HPDE6-E6E7 (cell line): ENCODE measurements around the gene GDPD5.
"Not testable (repeated sequence)": the region's sequence is repeated elsewhere in the genome, so short reads cannot be mapped to it uniquely, and the experiment has no call there.

ENCODE experiments used
- DNase-seq: peaks from one replicate; pipeline ENCODE4 v3.0.0; 2011; ENCODE audit warnings: missing footprints; ENCODE audit errors: extremely low spot score

GDPD5 gene

DNA sequence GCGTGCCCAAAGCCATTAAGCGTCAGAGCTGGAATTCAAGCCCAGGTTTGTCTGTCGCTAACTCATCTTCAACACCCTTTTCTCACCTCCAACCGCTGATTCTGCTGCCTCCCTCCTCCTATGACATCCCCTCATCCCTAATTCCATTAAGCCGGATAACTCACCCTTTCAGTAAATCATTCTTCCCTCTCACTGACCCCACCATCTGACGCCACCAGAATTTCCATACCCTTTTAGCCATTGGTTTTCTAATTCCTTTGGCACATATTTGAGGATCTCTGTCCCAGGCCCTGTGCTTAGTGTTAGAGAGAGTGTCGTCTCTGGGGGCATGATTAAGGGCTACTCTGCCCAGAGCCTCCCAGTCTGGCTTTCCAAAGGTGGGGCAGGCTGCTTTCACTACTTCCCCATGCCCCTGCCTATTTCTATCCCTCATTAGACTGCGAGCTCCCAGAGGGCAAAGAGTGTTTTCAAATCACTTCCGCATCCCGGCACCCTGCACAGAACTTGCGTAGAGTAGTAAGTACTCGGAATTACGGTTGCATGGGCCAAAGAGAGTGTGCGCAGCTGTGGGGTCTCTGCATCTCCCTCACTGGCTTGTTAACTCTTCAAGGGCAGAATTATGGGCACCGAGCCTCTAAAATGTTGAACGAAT is 96.6 kb downstream of the GDPD5 start:
- DNase-seq, result no peak

DNA sequence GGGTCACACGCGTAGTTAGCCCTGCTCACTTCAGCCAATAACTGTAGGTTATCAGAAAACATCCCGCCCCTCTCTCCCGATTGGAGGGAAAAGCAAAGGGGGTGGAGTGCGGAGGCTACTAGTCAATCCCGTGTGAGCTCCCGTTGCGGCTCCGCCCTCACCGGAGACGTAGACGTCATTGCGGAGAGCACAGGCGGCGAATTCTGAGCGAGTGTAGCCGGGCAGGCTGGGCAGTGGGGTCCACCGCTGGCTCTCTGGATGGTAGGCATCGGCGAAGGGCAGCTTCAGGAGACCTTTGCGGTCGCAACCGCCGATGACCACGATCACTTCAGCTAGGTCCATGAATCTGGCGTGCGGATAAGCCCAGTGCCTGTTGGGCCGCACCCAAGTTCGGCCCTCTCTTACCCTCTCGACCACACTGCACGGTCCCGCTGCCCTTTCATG is 97.4 kb downstream of the GDPD5 start:
- DNase-seq, result peak; percentile 100

DNA sequence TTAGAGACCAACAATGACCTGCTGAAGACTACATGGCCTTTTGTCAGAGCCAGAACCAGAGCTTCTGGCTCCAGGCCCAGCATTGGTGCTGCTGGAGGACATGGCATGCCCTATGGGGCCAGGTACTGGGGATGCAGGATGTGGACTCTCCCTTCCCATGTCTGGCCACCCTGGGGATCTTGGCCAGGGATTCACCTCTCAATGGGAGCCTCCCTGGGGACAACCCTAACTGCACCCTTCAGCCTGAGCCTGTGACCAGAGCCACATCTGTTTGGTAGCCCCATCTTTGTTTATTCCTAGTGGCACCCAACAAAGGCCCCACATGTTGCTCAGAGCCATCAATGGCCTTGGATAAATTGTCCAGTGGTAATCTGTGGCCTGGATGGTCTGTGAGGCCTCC is 98.6 kb downstream of the GDPD5 start:
- DNase-seq, result no peak

DNA sequence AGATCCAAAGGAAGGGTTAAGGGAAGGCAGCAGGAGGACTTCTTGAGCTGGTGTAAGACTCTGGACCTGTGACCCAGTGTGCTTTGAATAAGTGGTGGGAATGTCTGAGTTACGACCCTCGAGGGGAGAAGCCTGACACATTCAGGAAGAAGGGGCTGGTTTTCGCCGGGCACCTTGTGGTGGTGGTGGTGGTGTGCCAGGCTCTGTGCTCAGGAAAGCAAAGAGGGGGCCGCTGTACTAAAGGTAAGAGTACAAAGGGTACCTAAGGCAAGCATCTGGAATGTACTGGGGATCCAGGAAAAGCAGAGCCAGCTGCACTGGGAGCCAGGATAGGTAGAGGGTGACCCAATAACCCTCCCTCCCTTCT is 99.0 kb downstream of the GDPD5 start:
- no peak for DNase-seq

DNA sequence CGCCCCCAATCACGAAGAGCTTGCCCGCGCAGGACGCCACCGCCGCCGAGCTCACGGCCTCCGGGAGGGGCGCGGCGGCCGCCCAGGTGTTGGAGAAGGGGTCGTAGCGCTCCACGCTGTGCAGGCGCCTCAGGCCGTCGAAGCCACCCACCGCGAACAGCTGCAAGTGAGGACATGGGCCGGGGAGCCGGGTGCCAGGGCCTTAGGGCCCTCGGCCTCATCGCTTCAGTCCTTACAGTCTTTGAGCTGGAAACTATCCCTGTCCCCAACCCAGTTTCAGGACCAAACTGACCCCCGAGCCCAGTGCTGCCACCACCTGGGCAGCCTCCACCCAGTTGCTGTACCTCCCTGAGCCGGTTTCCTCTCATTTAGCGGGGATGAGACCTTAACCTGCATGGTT is 100.3 kb downstream of the GDPD5 start:
- DNase-seq, result no peak

DNA sequence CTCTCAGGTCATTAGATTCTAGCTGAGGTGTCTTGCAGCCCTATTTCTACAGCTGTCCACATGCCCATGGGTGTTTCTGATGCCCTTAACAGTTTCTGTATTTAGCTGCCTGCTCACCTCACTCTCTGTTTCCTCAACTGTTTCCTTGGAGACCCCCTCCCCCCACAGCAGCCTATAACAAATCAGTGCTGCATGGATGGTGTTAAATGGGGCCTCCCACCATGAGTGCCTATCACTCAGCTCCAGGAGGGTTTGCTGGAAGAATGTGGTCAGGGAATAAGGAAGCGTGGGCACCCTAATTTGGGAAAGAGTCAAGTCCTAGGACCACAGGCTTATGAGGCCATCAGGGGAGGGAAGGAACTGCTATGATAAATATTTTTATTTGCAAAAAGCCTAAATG is 101.3 kb downstream of the GDPD5 start:
- no peak for DNase-seq

DNA sequence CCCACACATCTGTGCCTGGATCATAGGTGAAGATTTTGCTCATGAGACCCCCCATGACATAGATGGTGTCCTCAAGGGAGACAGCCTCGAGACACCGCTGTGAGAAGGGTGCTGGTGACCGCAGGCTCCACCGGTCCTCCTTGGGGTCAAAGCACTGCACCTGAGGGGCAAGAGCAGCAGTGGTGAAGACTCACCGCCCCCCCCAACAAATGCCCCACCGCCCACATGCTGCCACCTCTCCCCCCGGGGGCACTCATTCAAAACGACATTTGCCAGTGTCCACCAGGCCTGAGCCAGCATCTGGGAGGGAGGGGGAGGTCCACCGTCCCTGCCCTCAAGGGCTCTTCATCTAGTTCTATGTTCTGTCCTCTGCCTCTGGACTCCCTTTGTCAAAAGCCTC is 102.0 kb downstream of the GDPD5 start:
- no peak for DNase-seq

DNA sequence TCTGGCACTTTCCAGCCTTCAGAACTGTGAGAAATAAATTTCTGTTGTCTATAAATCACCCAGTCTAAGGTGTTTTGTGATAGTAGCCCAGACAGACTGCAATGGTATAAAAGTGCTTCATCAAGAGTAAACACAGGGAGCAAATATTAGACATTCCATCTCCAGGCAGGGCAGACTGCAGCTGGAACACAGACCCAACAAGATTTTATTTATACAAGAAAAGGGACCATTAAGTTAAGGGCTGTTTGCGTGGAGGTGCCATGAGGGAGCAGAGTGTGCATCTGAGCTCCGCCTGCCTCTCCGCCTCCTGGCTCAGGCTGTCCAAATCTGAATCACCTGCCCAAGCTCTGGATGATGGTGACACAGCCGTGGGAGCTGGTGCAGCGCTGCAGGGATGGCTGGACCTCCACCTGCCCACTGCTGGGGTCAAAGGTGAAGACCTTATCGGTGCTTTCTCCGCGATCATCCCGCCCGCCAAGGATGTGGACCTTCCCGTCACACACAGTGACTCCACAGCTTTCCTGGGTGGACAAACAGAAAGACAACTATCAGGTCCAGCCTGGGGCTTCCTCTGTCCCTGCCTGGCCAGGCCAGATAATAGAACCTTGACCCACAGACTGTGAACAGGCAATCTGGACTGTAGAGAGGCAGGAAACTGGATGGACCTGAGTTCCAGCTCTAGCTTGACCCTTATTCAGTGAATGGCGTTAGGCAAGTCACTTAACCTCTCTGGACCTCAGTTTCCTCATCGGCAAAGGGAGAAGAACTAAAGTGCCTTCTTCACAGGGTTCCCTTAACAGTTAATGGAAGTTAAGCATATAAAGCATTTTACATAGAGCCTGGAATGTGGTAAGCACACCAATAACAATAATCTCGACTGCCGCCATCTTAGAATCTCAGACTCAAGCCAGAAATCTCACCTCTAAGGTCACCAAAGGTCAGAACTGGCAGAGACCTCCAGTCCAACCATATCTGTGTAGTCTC is 103.2 kb downstream of the GDPD5 start:
- no peak for DNase-seq

DNA sequence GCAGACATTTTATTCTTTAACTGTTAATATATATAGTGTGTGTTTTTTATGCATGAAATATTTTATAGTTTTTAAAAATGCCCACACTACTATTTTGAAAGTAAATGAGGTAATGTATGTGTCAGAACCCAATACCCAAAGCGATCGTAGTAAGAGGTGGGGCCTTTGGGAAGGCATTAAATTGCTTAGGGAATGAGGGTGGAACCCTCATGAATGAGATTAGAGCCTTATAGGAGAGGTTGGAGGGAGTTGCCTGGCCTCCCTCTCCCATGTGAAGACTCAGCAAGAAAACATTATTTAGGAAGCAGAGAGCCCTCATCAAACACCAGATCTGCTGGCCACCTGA is 103.9 kb downstream of the GDPD5 start:
- DNase-seq, result no peak

DNA sequence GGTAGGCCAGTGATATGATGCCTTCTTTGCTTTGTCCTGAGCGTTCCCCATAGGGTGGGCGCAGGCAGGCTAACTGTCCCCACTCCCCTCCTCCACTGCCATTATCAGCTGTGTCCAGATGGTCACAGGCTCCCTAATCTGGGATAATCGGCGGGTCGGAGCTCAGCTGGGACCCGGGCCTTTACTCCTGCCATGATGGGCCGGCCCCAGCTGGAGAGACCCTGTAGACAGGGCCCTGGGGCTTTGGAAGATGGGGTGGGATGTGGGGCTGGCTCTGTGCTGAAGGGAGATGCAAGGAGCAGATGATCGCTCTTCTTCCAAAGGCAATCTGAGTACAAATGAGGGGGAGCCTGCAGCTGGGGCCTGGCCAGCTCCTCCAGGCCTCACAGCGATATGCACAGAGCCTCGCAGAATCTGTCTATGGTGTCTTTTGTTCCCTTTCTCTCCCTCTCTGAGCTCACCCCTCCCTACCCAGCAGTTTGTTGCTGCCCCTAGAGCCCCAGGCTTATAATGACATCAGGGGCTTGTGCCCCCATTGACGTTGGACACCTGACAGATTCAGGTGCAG is 104.6 kb downstream of the GDPD5 start:
- no peak for DNase-seq

DNA sequence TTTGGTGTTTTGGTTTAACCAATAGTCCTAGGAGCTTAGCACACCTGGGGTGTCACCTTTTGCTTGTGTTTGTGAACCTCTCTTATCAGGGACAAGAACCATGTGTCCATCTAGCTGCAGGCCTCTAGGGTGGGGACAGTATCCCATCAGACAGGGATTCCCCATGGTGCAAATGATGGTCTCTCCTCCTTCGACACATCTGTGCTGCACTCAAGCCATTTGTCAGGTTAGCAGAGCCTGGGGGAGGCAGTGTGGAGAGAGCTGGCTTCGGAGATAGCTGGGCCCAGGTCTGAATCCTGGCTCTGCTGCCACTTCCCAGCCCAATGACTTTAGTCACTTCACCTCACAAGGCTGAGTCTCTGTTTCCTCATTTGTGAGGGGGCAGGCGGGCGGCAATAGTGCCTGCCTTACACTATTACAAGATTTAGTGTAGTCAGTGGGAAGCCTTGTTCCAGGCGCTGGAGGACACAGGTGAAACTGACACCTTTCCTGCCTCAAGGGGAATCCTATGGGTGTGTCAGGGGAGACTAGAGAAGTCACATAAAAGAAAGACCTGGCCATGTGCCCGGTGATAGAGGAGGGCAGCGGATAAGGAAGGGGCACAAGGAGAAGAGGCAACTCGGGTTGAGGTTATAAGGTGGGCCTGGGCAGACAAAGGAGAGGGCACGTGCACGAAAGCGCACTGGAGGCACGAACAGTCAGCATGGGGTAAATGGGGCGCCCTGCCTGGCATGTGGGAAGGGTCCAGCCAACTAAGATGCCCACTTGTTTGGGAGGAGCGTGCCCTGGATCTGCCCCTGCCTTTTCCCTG is 105.3 kb downstream of the GDPD5 start:
- DNase-seq, result no peak

DNA sequence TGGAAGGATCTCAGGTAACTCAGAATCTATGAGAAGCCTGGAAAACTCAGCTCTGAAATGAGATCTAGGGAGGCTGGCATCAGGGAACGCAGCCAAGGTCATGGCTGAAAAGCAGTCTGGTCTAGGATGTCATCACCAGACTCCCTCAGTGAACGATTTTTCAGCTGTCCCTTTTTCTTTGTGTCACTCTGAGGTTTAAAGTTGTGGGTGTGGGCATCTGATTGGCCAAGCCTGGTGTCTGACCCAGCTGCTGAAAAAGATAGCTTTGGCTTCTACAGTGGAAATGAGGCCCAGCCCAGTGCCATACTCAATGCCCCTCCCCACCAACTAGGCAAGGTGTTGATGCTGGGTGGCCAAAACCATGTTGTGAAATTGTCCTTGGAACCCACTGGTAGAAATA is 111.9 kb downstream of the GDPD5 start:
- DNase-seq, result no peak

DNA sequence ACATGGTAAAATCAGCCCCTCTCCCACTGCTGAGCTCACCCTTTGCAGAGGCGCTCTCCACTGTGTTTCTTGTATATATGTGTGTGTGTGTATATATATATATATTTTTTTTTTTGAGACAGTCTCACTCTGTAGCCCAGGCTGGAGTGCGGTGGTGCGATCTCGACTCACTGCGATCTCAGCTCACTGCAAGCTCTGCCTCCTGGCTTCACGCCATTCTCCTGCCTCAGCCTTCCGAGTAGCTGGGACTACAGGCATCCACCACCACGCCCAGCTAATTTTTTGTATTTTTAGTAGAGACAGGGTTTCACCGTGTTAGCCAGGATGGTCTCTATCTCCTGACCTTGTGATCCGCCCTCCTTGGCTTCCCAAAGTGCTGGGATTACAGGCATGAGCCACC is 112.6 kb downstream of the GDPD5 start:
- not testable (repeated sequence) for DNase-seq

DNA sequence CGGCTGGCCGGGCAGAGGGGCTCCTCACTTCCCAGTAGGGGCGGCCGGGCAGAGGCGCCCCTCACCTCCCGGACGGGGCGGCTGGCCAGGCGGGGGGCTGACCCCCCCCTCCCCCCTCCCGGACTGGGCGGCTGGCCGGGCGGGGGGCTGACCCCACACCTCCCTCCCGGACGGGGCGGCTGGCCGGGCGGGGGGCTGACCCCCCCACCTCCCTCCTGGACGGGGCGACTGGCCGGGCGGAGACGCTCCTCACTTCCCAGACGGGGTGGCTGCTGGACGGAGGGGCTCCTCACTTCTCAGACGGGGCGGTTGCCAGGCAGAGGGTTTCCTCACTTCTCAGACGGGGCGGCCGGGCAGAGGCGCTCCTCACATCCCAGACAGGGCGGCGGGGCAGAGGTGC is 115.8 kb downstream of the GDPD5 start:
- not testable (repeated sequence) for DNase-seq

DNA sequence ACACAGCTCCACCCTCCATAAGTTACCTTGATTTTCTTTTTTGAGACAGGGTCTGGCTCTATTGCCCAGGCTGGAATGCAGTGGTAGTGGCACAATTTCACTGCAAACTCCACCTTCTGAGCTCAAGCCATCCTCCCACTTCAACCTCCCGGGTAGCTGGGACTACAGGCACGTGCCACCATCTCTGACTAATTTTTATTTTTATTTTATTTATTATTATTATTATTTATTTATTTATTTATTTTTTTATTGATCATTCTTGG is 116.9 kb downstream of the GDPD5 start:
- no peak for DNase-seq

DNA sequence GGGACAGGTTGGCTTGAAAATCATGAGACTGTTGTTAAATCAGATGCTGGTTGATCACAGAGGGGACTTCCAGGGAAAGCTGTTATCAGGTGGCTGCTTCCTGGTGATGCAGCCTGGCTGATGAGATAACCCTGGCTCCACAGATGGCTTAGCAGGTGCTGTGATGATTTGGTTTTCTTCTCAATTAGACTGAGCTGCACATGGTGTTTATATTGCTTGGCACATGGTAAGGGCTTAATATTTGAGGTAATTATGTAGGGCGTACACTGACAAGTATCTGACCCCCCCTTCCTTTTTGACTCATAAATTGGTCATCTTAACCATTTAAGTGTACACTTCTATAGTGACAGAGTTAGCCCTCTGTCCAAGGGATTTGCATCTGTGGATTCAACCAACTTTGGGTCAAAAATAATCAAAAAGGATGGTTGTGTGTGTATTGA is 119.4 kb downstream of the GDPD5 start:
- no peak for DNase-seq

DNA sequence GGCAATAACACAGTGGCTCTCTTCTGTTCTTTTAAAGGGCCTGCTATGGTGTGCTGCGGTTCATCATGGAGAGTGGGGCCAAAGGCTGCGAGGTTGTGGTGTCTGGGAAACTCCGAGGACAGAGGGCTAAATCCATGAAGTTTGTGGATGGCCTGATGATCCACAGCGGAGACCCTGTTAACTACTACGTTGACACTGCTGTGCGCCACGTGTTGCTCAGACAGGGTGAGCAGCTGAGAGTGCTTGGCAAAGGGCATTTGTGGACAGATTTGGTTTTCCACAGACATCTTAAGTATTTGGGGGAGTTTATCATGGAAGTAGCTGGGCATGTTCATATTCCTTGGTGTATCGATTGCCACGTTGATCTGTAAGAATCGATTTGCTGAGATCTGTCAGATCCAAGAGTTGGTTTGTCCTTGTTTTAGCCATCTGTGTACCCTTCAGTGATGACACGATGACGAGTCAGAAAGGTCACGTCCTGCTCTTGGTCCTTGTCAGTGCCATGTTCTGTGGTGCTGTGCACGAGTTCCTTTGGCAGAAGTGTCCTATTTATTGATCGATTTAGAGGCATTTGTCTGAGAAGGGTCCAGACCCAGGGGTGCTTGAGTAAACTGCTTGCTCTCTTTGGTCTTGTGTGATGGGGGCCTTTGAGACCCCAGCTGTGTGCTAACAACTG is 121.6 kb downstream of the GDPD5 start:
- no peak for DNase-seq

DNA sequence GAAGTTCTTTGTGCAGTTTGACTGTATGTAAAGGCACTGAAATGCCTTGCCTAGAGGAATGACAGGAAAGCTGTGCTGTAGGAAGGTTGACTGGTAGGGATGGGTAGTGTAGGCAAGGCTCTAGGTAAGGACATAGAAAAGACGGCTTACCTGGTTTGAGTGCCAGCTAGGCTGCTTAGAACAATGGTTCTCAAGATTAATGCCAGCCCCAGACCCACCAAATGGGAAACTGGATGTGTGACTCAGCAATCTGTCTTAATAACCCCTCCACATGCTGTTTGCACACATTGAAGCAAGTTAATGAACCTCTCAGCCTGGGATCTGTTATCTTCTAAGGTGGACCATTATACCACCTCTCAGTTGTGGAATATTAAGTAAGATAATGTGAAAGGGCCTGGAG is 122.7 kb downstream of the GDPD5 start:
- DNase-seq, result no peak

DNA sequence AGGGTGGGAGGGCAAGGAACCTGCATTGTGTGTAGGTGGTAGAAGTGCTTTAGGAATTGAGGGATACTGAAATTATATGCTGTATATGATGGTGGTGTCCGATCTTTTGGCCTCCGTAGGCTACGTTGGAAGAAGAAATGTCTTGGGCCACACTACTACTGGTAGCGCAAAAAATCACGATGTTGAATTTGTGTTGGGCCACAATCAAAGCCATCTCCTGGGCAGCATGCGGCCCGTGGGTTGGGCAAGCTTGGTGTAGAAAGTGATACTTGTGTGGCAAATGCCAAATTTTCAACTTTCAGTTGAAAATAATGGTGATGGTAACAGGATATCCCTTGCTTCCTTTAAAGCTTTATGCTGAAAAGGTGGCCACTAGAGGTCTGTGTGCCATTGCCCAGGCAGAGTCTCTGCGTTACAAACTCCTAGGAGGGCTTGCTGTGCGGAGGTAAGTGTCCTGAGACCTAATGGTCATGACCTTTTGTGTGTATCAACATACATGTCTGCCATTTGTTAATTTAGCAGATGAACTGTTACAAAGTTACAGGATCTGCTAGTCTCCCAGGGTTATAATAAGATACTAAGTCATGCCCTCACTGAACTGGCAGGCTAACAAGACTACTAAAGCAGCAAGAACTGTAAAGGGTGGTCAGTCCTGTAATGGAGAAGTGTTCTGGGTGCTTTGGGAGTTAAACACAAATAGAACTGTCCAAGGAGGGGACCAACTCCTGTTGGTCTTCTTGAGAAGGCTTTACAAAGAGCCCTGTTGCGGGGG is 123.6 kb downstream of the GDPD5 start:
- no peak for DNase-seq

DNA sequence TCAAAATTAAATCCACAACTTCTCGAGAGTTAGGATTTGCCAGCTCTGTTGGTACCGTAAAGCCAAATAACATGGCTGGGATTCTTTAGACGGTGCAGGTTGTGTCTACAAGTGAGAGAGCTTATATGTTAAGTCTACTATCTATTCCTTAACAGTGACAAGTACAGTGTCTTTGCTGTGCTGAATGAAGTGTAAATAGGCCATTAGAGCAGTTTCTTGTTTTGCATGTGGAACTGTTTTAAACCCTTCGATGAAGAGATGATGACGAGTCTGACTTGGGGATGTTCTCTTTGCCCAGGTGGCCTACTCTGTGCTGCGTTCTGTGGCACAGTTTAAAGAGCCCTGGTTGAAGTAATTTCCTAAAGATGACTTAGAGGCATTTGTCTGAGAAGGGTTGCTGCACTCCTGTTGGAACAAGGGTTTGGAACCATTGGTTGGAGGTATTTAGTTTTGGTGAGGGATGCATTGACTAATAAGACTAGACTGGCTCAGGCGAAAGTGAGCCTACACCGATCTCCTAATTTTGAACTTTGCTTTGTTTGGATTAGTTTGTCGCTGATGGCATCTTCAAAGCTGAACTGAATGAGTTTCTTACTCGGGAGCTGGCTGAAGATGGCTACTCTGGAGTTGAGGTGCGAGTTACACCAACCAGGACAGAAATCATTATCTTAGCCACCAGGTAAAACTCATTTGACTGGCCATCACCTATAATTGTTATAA is 125.4 kb downstream of the GDPD5 start:
- DNase-seq, result no peak
